LHCN-M2 (cell line): ENCODE measurements around the gene HBG1. TPM values are rescaled to one million over a fixed set of nuclear protein-coding genes. Genes with fewer than 3 reads are reported as not detected.

Experiments used
- DNase-seq: peaks from one replicate; pipeline ENCODE4 v3.0.0-alpha.2; 2012; ENCODE audit warnings: low read depth
- total RNA-seq: library from RNA; depleted of rRNA; stranded (reverse); fragments of >200 nt; gene quantifications from 2 replicates; pipeline ENCODE4 v1.2.3, GENCODE V29; 2014; rRNA removed

HBG1 gene
- total RNA-seq, 1 experiment from 2014 or later: not detected

DNA sequence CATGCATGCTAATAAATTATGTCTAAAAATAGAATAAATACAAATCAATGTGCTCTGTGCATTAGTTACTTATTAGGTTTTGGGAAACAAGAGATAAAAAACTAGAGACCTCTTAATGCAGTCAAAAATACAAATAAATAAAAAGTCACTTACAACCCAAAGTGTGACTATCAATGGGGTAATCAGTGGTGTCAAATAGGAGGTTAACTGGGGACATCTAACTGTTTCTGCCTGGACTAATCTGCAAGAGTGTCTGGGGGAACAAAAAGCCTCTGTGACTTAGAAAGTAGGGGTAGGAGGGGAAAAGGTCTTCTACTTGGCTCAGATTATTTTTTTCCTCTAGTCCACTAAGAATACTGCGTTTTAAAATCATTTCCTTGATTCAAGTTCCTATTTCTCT lies 22.0 kb downstream of the HBG1 start:
- DNase-seq: no peak

GRCh38 chr11:5226732-5227310 lies 22.8 kb downstream of the HBG1 start, which contains the start of gene HBB:
Gene HBB (minus strand): TSS chr11:5227071. CDS start chr11:5227021, 50 bp downstream.
- DNase-seq: no peak

DNA sequence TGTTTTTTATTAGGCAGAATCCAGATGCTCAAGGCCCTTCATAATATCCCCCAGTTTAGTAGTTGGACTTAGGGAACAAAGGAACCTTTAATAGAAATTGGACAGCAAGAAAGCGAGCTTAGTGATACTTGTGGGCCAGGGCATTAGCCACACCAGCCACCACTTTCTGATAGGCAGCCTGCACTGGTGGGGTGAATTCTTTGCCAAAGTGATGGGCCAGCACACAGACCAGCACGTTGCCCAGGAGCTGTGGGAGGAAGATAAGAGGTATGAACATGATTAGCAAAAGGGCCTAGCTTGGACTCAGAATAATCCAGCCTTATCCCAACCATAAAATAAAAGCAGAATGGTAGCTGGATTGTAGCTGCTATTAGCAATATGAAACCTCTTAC lies 24.2 kb downstream of the HBG1 start:
- no peak for DNase-seq

- DNase-seq: no peak
Observed at GRCh38 chr11:5224538-5225479, 24.8 kb downstream of the HBG1 start.

GRCh38 chr11:5223686-5224085 lies 26.0 kb downstream of the HBG1 start:
- DNase-seq: no peak

DNA sequence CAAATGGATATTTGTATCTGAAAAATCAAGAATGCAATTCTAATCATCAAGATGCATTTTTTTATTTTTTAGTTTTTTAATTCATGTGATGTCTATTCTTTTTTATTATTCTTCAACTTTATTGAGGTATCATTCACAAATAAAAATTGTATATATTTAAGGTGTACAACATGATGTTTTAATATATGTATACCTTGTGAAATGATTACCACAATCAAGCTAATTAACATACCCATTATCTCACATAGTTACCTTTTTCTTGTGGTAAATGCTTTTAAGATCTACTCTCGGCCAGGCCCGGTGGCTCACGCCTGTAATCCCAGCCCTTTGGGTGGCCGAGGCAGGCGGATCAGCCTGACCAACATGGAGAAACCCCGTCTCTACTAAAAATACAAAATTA lies 26.5 kb downstream of the HBG1 start:
- no peak for DNase-seq

GRCh38 chr11:5210376-5210885 lies 39.2 kb downstream of the HBG1 start:
- no peak for DNase-seq

GRCh38 chr11:5204787-5205186 lies 44.9 kb downstream of the HBG1 start:
- DNase-seq: peak; percentile 63

DNA sequence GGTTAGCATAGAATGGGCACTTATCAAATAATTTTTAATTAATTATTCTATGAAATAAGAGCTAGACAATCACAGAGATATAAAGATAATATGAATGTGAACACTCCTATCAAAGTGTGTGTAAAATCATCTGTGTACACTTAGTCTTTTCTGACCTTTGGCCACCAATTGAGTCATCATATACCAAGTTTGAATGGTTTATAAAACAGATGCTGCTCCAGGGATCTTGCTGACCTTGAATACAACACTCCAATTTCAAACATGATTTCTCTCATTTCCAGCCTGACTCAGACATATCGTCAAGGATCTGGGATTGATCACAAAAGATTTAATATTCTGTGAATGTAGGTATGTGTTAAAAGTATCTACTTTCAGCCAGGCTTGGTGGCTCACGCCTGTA lies 46.3 kb downstream of the HBG1 start:
- DNase-seq: no peak

GRCh38 chr11:5200582-5200981 lies 49.1 kb downstream of the HBG1 start, which contains the start of gene OR51V1:
Gene OR51V1 (minus strand): TSS chr11:5200682. CDS start chr11:5200682, 0 bp downstream.
- no peak for DNase-seq

DNA sequence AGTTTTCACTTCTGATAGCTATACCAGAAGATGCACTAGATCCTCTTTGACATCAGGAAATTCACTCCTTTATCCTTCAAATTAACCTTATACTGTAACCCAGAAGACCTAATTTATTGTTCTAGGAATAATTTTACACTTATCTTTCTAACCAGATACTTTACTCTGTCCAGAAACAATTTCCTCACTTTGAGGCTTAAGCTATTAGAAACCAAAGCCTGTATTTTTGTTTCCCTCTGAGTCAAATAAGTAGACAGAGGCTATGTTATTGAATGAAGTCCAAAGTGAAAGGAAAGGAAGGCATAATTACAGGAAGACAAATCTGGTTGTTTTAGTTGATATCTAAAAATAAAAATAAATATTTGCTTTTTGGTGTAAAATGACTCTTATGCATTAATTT lies 51.4 kb downstream of the HBG1 start:
- DNase-seq: no peak

Other genes starting within 250 kb of the HBG1 start
- not detected in 2 replicates for gene OR52J3, start 203.3 kb downstream of the HBG1 start, total RNA-seq
- not detected in 2 replicates for gene OR52E2, start 190.2 kb downstream of the HBG1 start, total RNA-seq
- gene OR52E1, start 180.3 kb downstream of the HBG1 start, total RNA-seq: not detected in 2 replicates
- gene OR52A5, start 111.5 kb downstream of the HBG1 start, total RNA-seq: not detected in 2 replicates
- gene OR52A1, start 95.1 kb downstream of the HBG1 start, total RNA-seq: not detected in 2 replicates
- not detected in 2 replicates for gene OR51V1, start 49.2 kb downstream of the HBG1 start, total RNA-seq
- gene HBB, start 22.8 kb downstream of the HBG1 start, total RNA-seq: not detected in 2 replicates
- gene HBD, start 15.4 kb downstream of the HBG1 start, total RNA-seq: not detected in 2 replicates
- not detected in 2 replicates for gene HBG2, start 4.9 kb upstream of the HBG1 start, total RNA-seq
- not detected in 2 replicates for gene HBE1, start 20.1 kb upstream of the HBG1 start, total RNA-seq
- gene OR51B4, start 52.1 kb upstream of the HBG1 start, total RNA-seq: not detected in 2 replicates
- gene OR51B2, start 74.4 kb upstream of the HBG1 start, total RNA-seq: not detected in 2 replicates
- not detected in 2 replicates for gene OR51B5, start 93.7 kb upstream of the HBG1 start, total RNA-seq
- gene OR51B6, start 101.7 kb upstream of the HBG1 start, total RNA-seq: not detected in 2 replicates
- gene OR51M1, start 134.0 kb upstream of the HBG1 start, total RNA-seq: not detected in 2 replicates
- gene OR51Q1, start 172.3 kb upstream of the HBG1 start, total RNA-seq: not detected in 2 replicates
- gene OR51I1, start 191.7 kb upstream of the HBG1 start, total RNA-seq: not detected in 2 replicates
- gene OR51I2, start 199.5 kb upstream of the HBG1 start, total RNA-seq: not detected in 2 replicates
- not detected in 2 replicates for gene OR52D1, start 238.8 kb upstream of the HBG1 start, total RNA-seq